Transverse colon (tissue), 4 donors: ENCODE measurements around the gene SGSM1. TPM values are rescaled to one million over a fixed set of nuclear protein-coding genes. Genes with fewer than 3 reads are reported as not detected.

Experiments
- DNase-seq: peaks from one replicate; pipeline ENCODE4 v3.0.0-alpha.2; 2019
- H3K27ac ChIP-seq, 4 donors: fragments of 200-600 bp; sonication (generic); 2 replicates each; pipeline ENCODE4 v1.5.1; 2016 to 2018; ENCODE audit warnings: inconsistent platforms in 4 of 4
- H3K27me3 ChIP-seq: fragments of 200-600 bp; sonication (generic); 2 replicates; pipeline ENCODE4 v1.5.1; 2017; ENCODE audit warnings: inconsistent platforms
- H3K36me3 ChIP-seq, 4 donors: fragments of 200-600 bp; sonication (generic); 2 replicates each; pipeline ENCODE4 v1.5.1; 2017 to 2019; ENCODE audit warnings: inconsistent platforms in 4 of 4
- H3K4me1 ChIP-seq, 4 donors: fragments of 200-600 bp; sonication (generic); 2 replicates each; pipeline ENCODE4 v1.5.1; 2017 to 2020; ENCODE audit warnings: inconsistent platforms in 4 of 4
- H3K4me3 ChIP-seq, 4 donors: fragments of 200-600 bp; sonication (generic); 1 replicate in 1 of 4; 2 replicates in 3 of 4; pipeline versions ENCODE4 v1.5.1 to v1.6.1; 2017 to 2019; ENCODE audit warnings: inconsistent platforms in 4 of 4
- H3K9me3 ChIP-seq, 2 donors: fragments of 200-600 bp; sonication (generic); 2 replicates each; pipeline ENCODE4 v1.5.1; 2017 to 2019; ENCODE audit warnings: inconsistent platforms in 2 of 2
- EP300 ChIP-seq: sonication (generic); formaldehyde crosslinking; IDR thresholded peaks from one replicate; pipeline ENCODE4 v1.6.1; 2017; ENCODE audit warnings: antibody characterized with exemption, low read depth
- POLR2A ChIP-seq: fragments of 450-650 bp; IDR thresholded peaks from one replicate; pipeline ENCODE4 v1.6.1; 2016; ENCODE audit warnings: antibody characterized with exemption, mild to moderate bottlenecking, moderate library complexity
- POLR2AphosphoS5 ChIP-seq, 3 donors: sonication (generic); formaldehyde crosslinking; IDR thresholded peaks; one replicate each; pipeline ENCODE4 v1.6.1; 2016; ENCODE audit warnings: antibody characterized with exemption in 3 of 3
- WGBS, 2 donors: methylation state at CpG; one replicate each; pipeline ENCODE4 v1.1.5; 2018; ENCODE audit warnings: low coverage in 1 of 2; 5-methylcytosine and 5-hydroxymethylcytosine counted together
- in situ Hi-C, 4 donors: fragments of 200-750 bp; cut with MboI; loops; one replicate each; pipeline versions ENCODE4 v1.15.0 to v1.15.1; 2017; ENCODE audit warnings: low sequenced_read_pairs in 3 of 4, low pct_ligation_motif_present in 1 of 4, low pct_unique_long_range_greater_than_20kb in 1 of 4
- intact Hi-C: fragments of 100-400 bp; cut with DNase I; formaldehyde crosslinking; loops from one replicate; pipeline ENCODE4 v1.15.1; 2023; ENCODE audit warnings: low total_unique reads
- total RNA-seq, 4 donors: library from RNA; depleted of rRNA; stranded (reverse); fragments of >200 nt; gene quantifications; one replicate each; pipeline ENCODE4 v1.1.0, GENCODE V29; 2016
- TF ChIP-seq, protein P1 (sequence below), 5 experiments: fragments of 200-600 bp in 3 of 5; fragments of 450-650 bp in 2 of 5; sonication (generic) in 3 of 5; IDR thresholded peaks; 1 replicate in 2 of 5; 2 replicates in 3 of 5; pipeline ENCODE4 v1.5.1; 2016 to 2017; ENCODE audit warnings: antibody characterized with exemption in 5 of 5, inconsistent platforms in 3 of 5, mild to moderate bottlenecking in 2 of 5, moderate library complexity in 1 of 5

SGSM1 gene
- total RNA-seq, 4 donors from 2014 or later, result 2.5 to 6.2 (median 3.7) TPM

DNA sequence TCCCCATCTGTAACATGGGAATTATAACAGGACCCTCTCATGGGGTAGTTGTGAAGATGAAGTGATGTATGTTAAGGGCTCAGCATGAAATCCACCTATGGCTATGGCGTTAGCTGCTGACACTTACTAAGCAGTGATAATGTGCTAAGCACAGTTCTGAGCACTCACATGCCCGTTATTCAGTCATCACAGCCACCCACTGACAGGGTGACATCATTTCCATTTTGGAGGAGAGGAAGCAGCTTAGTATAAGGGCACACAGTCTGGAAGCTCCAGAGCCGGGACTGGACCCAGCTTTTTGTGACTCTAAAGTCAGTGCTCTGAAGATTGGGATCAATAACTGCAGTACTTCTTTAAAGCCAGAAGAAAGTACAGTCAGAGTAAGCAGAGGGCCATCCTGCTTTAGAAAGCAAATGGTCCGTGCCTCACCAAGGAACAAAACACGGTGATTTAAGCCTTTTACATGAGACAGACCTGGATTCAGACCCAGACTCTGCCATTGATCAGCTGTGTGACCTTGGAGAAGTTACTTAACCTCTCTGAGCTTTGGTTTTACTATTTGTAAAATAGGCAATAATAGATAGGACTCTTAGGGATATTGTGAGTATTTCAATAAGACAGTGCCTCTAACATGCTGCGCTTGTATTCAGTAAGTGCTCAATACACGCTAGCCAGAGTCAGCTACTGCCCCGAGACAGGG lies 61.5 kb downstream of the SGSM1 start:
- Histone ChIP-seq H3K4me1 (no peaks in the 10 kb centered on the region), H3K36me3 (no peaks in the 10 kb centered on the region), H3K4me3 (no peak overlapping the region), H3K27me3 (no peaks in the 10 kb centered on the region), H3K27ac (no peak overlapping the region), H3K9me3 (no peaks in the 10 kb centered on the region)
- WGBS, 2 donors, result 77 to 83% methylated on average over 1 to 8 of the region's 8 CpGs
- TF ChIP-seq POLR2AphosphoS5 (IDR thresholded peaks at IDR 0.05) (no peak), EP300 (no peak), POLR2A (no peak)
- TF ChIP-seq, protein P1, sequence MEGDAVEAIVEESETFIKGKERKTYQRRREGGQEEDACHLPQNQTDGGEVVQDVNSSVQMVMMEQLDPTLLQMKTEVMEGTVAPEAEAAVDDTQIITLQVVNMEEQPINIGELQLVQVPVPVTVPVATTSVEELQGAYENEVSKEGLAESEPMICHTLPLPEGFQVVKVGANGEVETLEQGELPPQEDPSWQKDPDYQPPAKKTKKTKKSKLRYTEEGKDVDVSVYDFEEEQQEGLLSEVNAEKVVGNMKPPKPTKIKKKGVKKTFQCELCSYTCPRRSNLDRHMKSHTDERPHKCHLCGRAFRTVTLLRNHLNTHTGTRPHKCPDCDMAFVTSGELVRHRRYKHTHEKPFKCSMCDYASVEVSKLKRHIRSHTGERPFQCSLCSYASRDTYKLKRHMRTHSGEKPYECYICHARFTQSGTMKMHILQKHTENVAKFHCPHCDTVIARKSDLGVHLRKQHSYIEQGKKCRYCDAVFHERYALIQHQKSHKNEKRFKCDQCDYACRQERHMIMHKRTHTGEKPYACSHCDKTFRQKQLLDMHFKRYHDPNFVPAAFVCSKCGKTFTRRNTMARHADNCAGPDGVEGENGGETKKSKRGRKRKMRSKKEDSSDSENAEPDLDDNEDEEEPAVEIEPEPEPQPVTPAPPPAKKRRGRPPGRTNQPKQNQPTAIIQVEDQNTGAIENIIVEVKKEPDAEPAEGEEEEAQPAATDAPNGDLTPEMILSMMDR (IDR thresholded peaks at IDR 0.05), result no peak
- no peak for DNase-seq
- in situ Hi-C loops, result no loop called here
- intact Hi-C loops, result no loop called here

GRCh38 chr22:24868979-24869378 lies 63.0 kb downstream of the SGSM1 start:
- Histone ChIP-seq H3K4me1 (no peaks in the 10 kb centered on the region), H3K9me3 (no peaks in the 10 kb centered on the region), H3K27ac (no peak overlapping the region), H3K36me3 (no peaks in the 10 kb centered on the region), H3K27me3 (no peaks in the 10 kb centered on the region), H3K4me3 (no peak overlapping the region)
- in situ Hi-C loops (no loop called here), intact Hi-C loops (no loop called here)
- no peak for DNase-seq
- 80 to 92% methylated on average over 1 to 7 of the region's 7 CpGs for WGBS, 2 donors
- TF ChIP-seq EP300, result no peak
- TF ChIP-seq, protein P1 (IDR thresholded peaks at IDR 0.05), result no peak
- TF ChIP-seq POLR2A, result no peak
- TF ChIP-seq POLR2AphosphoS5 (IDR thresholded peaks at IDR 0.05), result no peak

- Histone ChIP-seq H3K27ac (no peak overlapping the region), H3K36me3 (no peaks in the 10 kb centered on the region), H3K27me3 (no peaks in the 10 kb centered on the region), H3K4me1 (no peaks in the 10 kb centered on the region), H3K9me3 (no peaks in the 10 kb centered on the region), H3K4me3 (no peak overlapping the region)
- in situ Hi-C loops (no loop called here), intact Hi-C loops (no loop called here)
- no peak for DNase-seq
- WGBS, 2 donors, result 83 to 87% methylated on average over 3 to 7 of the region's 7 CpGs
- TF ChIP-seq POLR2A, result no peak
- TF ChIP-seq, protein P1 (IDR thresholded peaks at IDR 0.05), result no peak
- TF ChIP-seq POLR2AphosphoS5 (IDR thresholded peaks at IDR 0.05), result no peak
- TF ChIP-seq EP300, result no peak
Measured at GRCh38 chr22:24871611-24872205, 65.7 kb downstream of the SGSM1 start.

DNA sequence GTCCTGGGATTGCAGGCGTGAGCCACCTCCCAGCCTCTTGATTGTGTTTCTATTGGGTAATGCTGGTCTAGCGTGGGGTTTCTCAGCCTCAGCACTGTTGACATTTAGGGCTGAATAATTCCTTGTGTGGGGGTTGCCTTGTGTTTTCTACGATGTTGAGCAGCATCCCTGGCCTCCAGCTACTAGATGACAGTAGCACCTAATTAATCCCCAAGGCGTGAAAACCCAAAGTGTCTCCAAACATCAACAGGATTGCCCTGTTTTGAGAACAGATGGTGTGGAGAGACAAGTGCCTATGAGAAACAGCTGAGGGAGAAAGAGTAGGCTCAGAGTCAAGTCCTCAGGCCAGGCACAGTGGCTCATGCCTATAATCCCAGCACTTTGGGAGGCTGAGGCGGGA lies 67.2 kb downstream of the SGSM1 start:
- in situ Hi-C loops, result no loop called here
- DNase-seq, result no peak
- 59 to 63% methylated on average over 3 to 5 of the region's 5 CpGs for WGBS, 2 donors
- Histone ChIP-seq H3K27ac (no peak overlapping the region), H3K9me3 (no peaks in the 10 kb centered on the region), H3K36me3 (no peaks in the 10 kb centered on the region), H3K4me3 (no peak overlapping the region), H3K4me1 (no peaks in the 10 kb centered on the region), H3K27me3 (no peaks in the 10 kb centered on the region)
- TF ChIP-seq POLR2AphosphoS5 (IDR thresholded peaks at IDR 0.05) (no peak), EP300 (no peak), POLR2A (no peak)
- TF ChIP-seq, protein P1 (IDR thresholded peaks at IDR 0.05), result no peak
- intact Hi-C loops, result no loop called here
